GM23338 (cell line): Measurements from ENCODE around the gene TNNT1.

Experiments
- CREB1 ChIP-seq: fragments of 250-450 bp; sonication (Bioruptor Pico); IDR thresholded peaks from 2 replicates; pipeline ENCODE4 v1.5.0; 2020; ENCODE audit warnings: low read depth, mild to moderate bottlenecking, moderate library complexity
- EZH2 ChIP-seq: fragments of 200-600 bp; sonication (generic); IDR thresholded peaks from one replicate; pipeline ENCODE4 v1.8.0; 2017; ENCODE audit warnings: antibody characterized with exemption, mild to moderate bottlenecking, low read depth; ENCODE audit not compliant: unreplicated experiment
- EZH2phosphoT487 ChIP-seq: fragments of 200-600 bp; sonication (generic); IDR thresholded peaks from one replicate; pipeline ENCODE4 v1.8.1; 2018; ENCODE audit warnings: antibody characterized with exemption; ENCODE audit not compliant: unreplicated experiment
- JUNB ChIP-seq: IDR thresholded peaks from one replicate; pipeline ENCODE4 v1.6.1; 2016; ENCODE audit warnings: antibody characterized with exemption; ENCODE audit not compliant: unreplicated experiment
- NANOG ChIP-seq: IDR thresholded peaks from 2 replicates; pipeline ENCODE4 v1.6.1; 2016; ENCODE audit warnings: antibody characterized with exemption, borderline replicate concordance
- POLR2AphosphoS5 ChIP-seq: IDR thresholded peaks from 2 replicates; pipeline ENCODE4 v1.6.1; 2016; ENCODE audit warnings: antibody characterized with exemption, low read depth
- ZNF114 ChIP-seq: fragments of 250-450 bp; sonication (Bioruptor Pico); IDR thresholded peaks from 2 replicates; pipeline ENCODE4 v1.5.0; 2020; ENCODE audit warnings: mild to moderate bottlenecking, moderate library complexity
- ZNF331 ChIP-seq: fragments of 250-450 bp; sonication (Bioruptor Pico); IDR thresholded peaks from 2 replicates; pipeline ENCODE4 v1.5.0; 2020; ENCODE audit warnings: low read depth, mild to moderate bottlenecking, moderate library complexity
- TF ChIP-seq, protein P1 (sequence below), 2 experiments: fragments of 200-600 bp in 1 of 2; sonication (generic) in 1 of 2; conservative IDR thresholded peaks; 2 replicates each; pipeline versions ENCODE4 v1.5.1 to v1.6.1; 2016 to 2017; ENCODE audit warnings: antibody characterized with exemption in 2 of 2, low read depth in 2 of 2, mild to moderate bottlenecking in 2 of 2, moderate library complexity in 1 of 2
- TF ChIP-seq, protein P2 (sequence below): IDR thresholded peaks from 2 replicates; pipeline ENCODE4 v1.6.1; 2016; ENCODE audit warnings: antibody characterized with exemption
- TF ChIP-seq, protein P3 (sequence below): IDR thresholded peaks from one replicate; pipeline ENCODE4 v1.6.1; 2018; ENCODE audit warnings: antibody characterized with exemption; ENCODE audit not compliant: unreplicated experiment

DNA sequence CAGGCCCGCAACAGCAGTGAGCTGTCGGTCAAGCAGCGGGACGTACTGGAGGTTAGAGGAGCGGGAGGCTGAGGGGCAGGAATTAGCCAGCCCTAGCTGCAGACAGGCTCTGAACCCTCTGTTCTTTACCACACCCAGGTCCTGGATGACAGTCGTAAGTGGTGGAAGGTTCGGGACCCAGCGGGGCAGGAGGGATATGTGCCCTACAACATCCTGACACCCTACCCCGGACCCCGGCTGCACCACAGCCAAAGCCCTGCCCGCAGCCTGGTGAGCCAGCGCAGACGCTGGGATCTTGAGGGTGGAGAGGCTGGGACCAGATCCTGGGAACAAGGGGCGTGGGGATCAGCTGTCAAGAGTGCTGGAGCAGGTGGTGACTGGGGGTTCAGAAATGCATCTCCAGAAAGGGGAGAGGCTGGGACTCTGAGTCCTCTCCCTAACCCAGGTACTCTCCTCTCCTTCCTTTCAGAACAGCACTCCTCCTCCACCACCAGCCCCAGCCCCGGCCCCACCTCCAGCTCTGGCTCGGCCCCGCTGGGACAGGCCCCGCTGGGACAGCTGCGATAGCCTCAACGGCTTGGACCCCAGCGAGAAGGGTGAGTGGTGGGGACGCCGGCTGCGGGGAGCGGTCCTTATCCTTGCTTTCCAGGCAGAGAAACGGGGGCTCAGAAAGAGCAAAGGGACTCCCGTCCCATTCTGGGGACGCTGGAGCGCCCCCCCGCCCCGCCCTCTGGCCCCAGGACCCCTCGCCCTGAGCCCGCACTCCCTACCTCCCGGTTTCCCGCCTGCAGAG lies 62.9 kb downstream of the TNNT1 start:
- TF ChIP-seq, protein P1, sequence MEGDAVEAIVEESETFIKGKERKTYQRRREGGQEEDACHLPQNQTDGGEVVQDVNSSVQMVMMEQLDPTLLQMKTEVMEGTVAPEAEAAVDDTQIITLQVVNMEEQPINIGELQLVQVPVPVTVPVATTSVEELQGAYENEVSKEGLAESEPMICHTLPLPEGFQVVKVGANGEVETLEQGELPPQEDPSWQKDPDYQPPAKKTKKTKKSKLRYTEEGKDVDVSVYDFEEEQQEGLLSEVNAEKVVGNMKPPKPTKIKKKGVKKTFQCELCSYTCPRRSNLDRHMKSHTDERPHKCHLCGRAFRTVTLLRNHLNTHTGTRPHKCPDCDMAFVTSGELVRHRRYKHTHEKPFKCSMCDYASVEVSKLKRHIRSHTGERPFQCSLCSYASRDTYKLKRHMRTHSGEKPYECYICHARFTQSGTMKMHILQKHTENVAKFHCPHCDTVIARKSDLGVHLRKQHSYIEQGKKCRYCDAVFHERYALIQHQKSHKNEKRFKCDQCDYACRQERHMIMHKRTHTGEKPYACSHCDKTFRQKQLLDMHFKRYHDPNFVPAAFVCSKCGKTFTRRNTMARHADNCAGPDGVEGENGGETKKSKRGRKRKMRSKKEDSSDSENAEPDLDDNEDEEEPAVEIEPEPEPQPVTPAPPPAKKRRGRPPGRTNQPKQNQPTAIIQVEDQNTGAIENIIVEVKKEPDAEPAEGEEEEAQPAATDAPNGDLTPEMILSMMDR (conservative IDR thresholded peaks at IDR 0.05; ENCODE audit: low read depth in 2 of 2), result no peak
- TF ChIP-seq EZH2, result no peak
- no peak for TF ChIP-seq EZH2phosphoT487
- TF ChIP-seq POLR2AphosphoS5, result no peak
- TF ChIP-seq, protein P2, sequence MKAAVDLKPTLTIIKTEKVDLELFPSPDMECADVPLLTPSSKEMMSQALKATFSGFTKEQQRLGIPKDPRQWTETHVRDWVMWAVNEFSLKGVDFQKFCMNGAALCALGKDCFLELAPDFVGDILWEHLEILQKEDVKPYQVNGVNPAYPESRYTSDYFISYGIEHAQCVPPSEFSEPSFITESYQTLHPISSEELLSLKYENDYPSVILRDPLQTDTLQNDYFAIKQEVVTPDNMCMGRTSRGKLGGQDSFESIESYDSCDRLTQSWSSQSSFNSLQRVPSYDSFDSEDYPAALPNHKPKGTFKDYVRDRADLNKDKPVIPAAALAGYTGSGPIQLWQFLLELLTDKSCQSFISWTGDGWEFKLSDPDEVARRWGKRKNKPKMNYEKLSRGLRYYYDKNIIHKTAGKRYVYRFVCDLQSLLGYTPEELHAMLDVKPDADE, result no peak
- no peak for TF ChIP-seq NANOG
- TF ChIP-seq, protein P3, sequence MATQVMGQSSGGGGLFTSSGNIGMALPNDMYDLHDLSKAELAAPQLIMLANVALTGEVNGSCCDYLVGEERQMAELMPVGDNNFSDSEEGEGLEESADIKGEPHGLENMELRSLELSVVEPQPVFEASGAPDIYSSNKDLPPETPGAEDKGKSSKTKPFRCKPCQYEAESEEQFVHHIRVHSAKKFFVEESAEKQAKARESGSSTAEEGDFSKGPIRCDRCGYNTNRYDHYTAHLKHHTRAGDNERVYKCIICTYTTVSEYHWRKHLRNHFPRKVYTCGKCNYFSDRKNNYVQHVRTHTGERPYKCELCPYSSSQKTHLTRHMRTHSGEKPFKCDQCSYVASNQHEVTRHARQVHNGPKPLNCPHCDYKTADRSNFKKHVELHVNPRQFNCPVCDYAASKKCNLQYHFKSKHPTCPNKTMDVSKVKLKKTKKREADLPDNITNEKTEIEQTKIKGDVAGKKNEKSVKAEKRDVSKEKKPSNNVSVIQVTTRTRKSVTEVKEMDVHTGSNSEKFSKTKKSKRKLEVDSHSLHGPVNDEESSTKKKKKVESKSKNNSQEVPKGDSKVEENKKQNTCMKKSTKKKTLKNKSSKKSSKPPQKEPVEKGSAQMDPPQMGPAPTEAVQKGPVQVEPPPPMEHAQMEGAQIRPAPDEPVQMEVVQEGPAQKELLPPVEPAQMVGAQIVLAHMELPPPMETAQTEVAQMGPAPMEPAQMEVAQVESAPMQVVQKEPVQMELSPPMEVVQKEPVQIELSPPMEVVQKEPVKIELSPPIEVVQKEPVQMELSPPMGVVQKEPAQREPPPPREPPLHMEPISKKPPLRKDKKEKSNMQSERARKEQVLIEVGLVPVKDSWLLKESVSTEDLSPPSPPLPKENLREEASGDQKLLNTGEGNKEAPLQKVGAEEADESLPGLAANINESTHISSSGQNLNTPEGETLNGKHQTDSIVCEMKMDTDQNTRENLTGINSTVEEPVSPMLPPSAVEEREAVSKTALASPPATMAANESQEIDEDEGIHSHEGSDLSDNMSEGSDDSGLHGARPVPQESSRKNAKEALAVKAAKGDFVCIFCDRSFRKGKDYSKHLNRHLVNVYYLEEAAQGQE, result no peak
- TF ChIP-seq ZNF331 (CRISPR knock-in tag), result no peak
- no peak for TF ChIP-seq JUNB
- TF ChIP-seq CREB1 (CRISPR knock-in tag), result no peak
- TF ChIP-seq ZNF114 (CRISPR knock-in tag), result no peak
